ENCODE results near the gene ARID3A.

The ARID3A gene

DNA sequence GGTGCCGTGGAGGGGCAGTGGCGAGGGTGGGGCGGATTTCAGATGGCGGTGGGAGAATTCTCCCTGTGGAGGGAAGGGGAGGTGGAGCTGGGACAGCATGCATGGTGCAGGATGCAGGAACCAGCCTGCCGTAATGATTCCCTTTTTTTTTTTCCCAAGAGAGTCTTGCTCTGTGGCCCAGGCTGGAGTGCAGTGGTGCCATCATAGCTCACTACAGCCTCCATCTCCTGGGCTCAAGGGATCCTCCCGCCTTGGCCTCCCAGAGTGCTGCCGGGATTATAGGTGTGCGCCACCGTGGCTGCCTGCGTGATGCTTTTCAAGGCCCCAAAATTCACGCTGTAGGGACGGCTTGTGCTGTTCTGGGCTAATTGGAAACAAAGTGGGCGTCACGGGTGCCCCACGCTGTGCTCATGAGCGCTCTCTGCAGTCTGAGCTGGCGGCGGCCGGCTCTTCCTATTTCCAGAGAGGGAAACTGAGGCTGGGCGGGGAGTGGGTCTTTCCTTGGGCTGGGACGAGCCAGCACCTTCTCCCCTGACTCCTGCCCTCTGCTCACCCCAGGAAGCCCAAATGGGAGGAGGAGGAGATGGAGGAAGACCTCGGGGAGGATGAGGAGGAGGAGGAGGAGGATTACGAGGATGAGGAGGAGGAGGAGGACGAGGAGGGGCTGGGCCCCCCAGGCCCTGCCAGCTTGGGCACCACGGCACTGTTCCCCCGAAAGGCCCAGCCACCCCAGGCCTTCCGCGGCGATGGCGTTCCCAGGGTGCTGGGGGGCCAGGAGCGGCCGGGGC, 6.2 kb downstream of the ARID3A start:
- no peak for DNase-seq (ENCODE audit: low read depth in 2 of 2)

GRCh38 chr19:932648-933552, 7.1 kb downstream of the ARID3A start:
- DNase-seq (ENCODE audit: low read depth in 2 of 2), result no peak

GRCh38 chr19:933553-933882, 7.7 kb downstream of the ARID3A start:
- DNase-seq (ENCODE audit: low read depth in 2 of 2), result no peak

GRCh38 chr19:934197-934840, 8.5 kb downstream of the ARID3A start:
- DNase-seq (ENCODE audit: low read depth in 2 of 2), result no peak

DNA sequence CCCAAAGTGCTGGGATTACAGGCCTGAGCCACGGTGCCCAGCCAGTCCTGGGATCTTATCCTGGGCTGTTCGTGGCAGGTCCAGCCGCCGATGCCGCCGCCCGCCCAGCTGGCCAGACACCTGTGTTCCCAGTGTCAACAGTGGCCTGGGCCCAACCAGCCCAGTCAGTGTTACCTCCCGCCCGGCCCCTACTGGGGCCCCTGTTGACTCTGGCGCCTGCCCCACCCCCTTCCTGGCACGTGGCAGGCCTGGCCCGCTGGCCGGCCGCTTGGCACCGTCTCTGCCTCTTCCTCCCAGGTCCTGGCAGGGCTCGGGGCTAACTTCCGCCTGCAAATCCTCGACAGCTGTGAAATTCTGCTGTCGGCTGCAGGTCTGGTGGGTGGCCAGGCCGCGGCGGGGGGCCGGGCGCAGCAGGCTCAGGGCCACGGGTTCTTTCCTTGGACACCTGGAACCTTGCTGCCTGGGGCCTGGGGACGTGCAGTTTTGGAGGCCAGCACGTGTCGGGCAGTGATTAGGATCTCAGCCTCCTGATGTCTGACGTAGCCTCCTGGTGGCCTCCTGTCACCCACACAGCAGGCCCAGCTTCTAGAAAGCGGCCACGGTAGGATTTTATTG, 9.1 kb downstream of the ARID3A start:
- no peak for DNase-seq (ENCODE audit: low read depth in 2 of 2)

DNA sequence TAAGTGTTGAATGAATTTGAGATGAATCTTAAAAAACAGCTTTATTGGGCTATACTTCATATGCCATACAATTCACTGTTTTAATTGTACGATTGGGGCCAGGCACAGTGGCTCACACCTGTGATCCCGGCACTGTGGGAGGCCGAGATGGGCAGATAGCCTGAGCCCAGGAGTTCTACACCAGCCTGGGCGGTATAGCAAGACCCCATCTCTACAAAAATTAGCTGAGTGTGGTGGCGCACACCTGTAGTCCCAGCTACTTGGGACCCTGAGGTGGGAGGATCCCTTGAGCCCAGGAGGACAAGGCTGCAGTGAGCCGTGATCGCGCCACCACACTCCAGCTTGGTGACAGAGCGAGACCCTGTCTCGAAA, 10.3 kb downstream of the ARID3A start:
- no peak for DNase-seq (ENCODE audit: low read depth in 2 of 2)

- no peak for DNase-seq (ENCODE audit: low read depth in 2 of 2)
These were observed 11.4 kb downstream of the ARID3A start for GRCh38 chr19:937259-937694.

- no peak for DNase-seq (ENCODE audit: low read depth in 2 of 2)
These were observed 12.5 kb downstream of the ARID3A start for GRCh38 chr19:938233-938923.

DNA sequence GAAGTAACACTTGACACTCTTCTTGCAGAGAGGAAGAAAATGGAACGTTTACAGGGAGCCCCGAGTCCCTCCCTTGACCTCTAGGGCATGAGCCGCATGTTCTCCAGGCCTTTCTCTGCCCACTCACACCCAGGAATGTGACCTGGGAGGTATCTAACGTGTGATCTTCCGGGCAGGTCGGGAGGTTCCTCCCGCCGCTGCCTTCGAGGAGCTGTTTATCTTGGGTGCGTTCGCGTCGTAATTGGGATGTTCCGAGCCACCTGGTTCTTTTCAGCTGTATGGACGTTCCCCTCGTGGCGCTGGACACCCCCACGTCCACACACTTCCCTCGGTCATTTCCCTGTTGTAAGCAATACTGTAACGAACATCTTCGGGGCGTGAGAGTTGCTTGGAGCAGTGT, 13.6 kb downstream of the ARID3A start:
- DNase-seq (ENCODE audit: low read depth in 2 of 2), result no peak

GRCh38 chr19:939922-940321, 14.1 kb downstream of the ARID3A start:
- no peak for DNase-seq (ENCODE audit: low read depth in 2 of 2)

DNA sequence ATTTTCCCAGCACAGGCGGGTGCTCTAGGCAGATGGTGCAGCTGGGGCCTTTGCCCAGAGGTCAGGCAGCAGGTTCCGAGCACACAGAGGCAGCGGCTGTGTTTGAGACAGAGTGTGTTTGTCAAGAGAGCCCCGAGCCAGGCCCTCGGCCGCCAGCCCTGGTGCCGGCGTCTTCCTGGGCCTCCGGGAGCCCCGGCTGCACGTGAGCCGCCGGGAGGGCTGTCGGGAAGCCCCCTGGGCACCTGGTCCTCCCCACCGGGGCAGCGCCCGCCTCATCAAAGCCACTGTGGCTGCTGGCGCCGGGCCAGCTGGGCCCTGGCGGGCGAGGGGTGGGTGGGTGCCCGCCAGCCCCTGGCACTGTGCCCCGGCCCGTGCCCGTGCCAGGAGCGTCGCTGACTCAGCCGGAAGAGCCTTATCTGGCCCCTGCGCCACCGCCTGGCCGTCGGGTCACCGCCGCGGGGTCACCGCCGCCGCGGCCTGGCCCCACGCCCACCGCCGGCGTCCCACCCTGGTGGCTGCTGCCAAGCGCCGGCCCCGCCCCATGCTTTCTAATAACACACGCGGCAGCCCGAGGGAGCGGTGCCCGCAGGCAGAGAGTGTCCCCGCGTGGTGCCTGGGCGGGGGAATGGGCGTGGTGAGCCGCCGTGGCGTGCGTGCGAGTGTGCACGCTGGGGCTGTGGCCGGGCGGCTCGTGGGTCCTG, 14.9 kb downstream of the ARID3A start:
- DNase-seq (ENCODE audit: low read depth in 2 of 2), result no peak

GRCh38 chr19:941292-942132, 15.7 kb downstream of the ARID3A start:
- no peak for DNase-seq (ENCODE audit: low read depth in 2 of 2)

DNA sequence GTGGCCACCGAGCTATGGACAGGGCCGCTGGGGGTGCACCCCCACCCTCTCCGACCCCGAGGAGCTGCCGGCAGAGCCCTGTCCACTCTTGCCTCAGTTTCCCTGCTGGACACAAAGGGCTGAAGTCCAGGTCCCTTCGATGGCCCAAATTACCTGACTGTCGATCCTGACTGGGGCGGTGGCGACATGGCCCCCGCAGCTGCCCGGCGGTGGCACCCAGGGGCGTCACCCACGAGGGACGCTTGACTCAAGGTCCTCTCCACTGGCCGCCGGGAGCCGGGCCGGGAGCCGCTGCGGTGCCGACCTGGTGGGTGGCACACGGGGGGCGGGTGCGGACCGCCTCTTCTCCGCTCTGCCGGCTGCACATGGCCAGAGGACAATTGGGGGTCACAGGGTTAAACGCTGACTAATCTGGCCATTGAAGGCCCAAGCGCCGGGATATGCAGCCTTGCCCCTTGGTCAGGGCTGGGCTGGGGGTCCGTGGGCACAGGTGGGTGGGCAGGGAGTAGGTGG, 16.4 kb downstream of the ARID3A start:
- DNase-seq (ENCODE audit: low read depth in 2 of 2), result no peak

DNA sequence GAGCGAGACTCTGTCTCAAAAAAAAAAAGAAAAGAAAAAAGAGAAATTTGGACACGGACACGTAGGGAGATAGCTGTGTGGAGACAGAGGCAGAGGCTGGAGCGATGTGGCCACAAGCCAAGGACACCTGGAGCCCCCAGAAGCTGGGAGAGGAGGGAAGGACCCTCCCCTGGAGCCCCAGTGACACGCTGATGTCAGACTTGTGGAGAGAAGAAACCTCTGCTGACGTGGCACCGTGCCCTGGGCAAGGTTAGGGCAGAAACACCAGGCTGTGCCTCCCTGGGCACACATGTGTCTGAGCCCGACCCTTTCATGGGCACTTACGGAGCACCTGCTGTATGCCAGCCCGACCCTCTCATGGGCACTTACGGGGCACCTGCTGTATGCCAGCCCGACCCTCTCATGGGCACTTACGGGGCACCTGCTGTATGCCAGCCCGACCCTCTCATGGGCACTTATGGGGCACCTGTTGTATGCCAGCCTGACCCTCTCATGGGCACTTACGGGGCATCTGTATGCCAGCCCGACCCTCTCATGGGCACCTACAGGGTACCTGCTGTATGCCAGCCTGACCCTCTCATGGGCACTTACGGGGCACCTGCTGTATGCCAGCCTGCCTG, 17.8 kb downstream of the ARID3A start:
- DNase-seq (ENCODE audit: low read depth in 2 of 2), result no peak

DNA sequence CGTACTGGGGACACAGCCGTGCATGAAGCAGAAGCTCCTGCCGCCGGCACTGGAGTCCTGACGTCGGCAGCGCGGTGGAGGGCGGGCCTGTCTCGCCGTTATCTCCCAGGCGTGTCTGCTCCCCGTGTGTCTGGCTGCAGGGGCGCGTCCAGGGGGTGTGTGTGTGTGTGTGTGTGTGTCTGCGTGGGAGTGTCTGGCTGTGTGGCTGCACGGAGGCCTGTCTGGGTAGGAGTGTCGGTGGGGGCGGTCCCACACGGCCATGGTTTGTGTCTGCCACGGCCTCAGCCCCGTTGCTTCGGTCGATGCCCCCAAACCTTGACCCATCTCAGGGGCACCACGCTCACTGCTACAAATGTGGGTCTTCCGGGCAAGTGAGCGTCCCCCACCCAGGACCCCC, 18.3 kb downstream of the ARID3A start:
- DNase-seq (ENCODE audit: low read depth in 2 of 2), result no peak

- no peak for DNase-seq (ENCODE audit: low read depth in 2 of 2)
These were observed 18.9 kb downstream of the ARID3A start for GRCh38 chr19:944663-945241.

GRCh38 chr19:945401-946252, 19.8 kb downstream of the ARID3A start:
- no peak for DNase-seq (ENCODE audit: low read depth in 2 of 2)

DNA sequence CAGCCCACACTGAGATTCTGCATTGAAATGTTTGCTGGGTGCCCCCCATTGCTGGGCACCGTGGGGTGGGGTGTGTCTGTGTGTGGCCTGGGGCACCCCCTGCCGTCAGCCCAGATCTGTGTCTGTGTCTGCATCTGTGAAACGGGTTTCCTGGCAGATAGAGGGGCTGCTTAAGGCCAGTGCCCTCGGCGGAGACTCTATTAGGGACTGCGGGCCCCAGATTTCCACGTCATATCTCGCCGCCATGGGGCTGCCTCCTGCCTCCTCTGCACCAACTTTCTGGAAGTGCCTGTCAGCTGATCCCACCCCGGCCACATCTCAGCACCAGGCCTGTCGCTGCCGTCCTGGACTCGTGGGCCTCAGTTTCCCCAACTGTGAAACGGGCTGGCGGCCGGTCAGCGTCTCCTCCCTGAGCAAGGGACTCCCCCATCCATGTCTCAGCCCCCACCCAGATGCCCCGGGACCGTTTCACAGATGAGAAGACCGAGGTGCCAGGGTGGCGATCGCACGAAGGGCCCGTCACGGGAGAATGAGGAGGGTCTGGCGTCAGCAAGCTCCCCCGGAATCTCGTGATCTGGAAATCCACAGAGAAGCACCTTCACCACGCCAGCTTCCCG, 21.4 kb downstream of the ARID3A start:
- DNase-seq (ENCODE audit: low read depth in 2 of 2), result no peak
